Dendritic cell treated with granulocyte-macrophage colony-stimulating factor and Interleukin-4, amounts not matched to agents 40 ng/mL and 50 ng/mL, for 4 days (primary cell): ENCODE measurements around the gene CEMIP.

Experiments
- H3K27ac Mint-ChIP-seq: one replicate; pipeline ENCODE4 v1.8.0; 2022; ENCODE audit warnings: mild to moderate bottlenecking, mixed read lengths
- H3K27me3 Mint-ChIP-seq: one replicate; pipeline ENCODE4 v1.8.0; 2022; ENCODE audit warnings: mild to moderate bottlenecking, mixed read lengths
- H3K36me3 Mint-ChIP-seq: one replicate; pipeline ENCODE4 v1.8.0; 2022; ENCODE audit warnings: low read depth, mixed read lengths
- H3K4me1 Mint-ChIP-seq: one replicate; pipeline ENCODE4 v1.8.0; 2022; ENCODE audit warnings: low read depth, mixed read lengths
- H3K4me3 Mint-ChIP-seq: one replicate; pipeline ENCODE4 v1.8.0; 2022; ENCODE audit warnings: mild to moderate bottlenecking, moderate library complexity, mixed read lengths
- H3K9me3 Mint-ChIP-seq: one replicate; pipeline ENCODE4 v1.8.0; 2022; ENCODE audit warnings: mixed read lengths
- intact Hi-C: fragments of 100-400 bp; cut with micrococcal nuclease; formaldehyde crosslinking; loops from one replicate; pipeline ENCODE4 v1.15.0; 2022

The CEMIP gene

DNA sequence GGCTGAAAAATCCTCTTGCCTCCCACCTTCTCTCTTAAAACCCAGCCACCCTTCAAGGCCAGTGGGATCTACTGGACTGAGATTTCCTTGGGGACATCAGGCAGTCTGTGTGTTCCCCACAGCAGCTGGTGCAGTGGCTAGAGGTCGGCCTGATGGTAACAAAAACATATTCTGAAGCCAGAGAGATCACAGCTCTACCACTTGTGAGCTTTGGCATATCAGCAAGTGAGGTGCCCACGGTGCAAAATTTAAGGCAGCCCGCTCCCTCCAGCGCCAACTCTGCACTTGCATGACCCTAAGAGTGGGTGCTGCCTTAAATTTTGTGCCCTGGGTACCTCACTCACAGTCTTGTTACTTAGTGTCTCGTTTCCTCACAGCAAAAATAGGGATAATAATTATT, 113.2 kb downstream of the CEMIP start:
- Mint-ChIP-seq H3K4me1 (no peaks in the 10 kb centered on the region), H3K27ac (no peak overlapping the region), H3K27me3 (no peaks in the 10 kb centered on the region), H3K9me3 (peaks cover 8% of the 10 kb centered on the region), H3K36me3 (no peaks in the 10 kb centered on the region), H3K4me3 (no peak overlapping the region)
- intact Hi-C loops: no loop called here

DNA sequence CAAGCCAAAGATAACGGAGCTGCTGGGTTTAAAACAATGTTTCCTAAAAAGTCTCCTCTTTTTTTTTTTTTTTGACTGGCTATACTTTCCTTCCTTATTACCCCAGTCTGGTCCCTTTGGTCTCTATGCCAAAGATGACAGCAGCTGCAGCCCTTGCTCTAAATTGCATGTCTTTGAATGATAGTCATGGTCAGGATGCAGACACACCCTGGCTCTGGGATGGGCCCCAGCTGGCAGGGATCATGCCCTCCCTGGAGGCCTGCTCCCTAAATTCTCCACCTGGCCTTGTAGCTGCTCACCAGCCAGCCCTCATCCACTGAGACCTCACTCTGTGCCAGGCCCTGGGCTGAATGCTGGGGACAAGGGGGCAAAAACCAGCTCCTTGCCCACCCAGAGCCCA, 114.6 kb downstream of the CEMIP start:
- Mint-ChIP-seq H3K4me1 (peaks cover 4% of the 10 kb centered on the region), H3K27ac (no peak overlapping the region), H3K27me3 (no peaks in the 10 kb centered on the region), H3K9me3 (peaks cover 8% of the 10 kb centered on the region), H3K4me3 (no peak overlapping the region), H3K36me3 (no peaks in the 10 kb centered on the region)
- intact Hi-C loops: no loop called here

DNA sequence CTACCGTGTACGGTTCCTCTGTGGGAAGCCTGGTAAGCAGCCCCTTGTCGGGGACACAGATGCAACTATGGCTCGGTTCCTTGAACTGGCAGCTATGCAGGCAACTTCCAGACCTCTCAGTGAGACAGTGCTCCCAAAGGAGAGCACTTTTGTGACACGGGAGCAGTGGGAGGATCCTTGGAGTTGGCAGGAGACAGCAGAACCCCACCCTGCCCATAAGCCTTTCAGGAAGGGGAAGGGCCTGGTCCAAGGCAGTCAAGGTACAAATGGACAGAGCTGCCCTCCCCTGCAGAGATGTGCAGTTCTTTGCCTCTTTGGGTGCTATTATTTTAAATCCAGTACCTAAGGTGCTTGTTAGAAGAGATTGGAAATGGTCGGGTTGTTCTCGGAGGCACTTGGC, 115.9 kb downstream of the CEMIP start:
- H3K4me1 Mint-ChIP-seq: peaks cover 4% of the 10 kb centered on the region
- H3K36me3 Mint-ChIP-seq: no peaks in the 10 kb centered on the region
- H3K27ac Mint-ChIP-seq: no peak overlapping the region
- H3K9me3 Mint-ChIP-seq: peaks cover 8% of the 10 kb centered on the region
- H3K27me3 Mint-ChIP-seq: no peaks in the 10 kb centered on the region
- H3K4me3 Mint-ChIP-seq: no peak overlapping the region
- intact Hi-C loops: no loop called here

DNA sequence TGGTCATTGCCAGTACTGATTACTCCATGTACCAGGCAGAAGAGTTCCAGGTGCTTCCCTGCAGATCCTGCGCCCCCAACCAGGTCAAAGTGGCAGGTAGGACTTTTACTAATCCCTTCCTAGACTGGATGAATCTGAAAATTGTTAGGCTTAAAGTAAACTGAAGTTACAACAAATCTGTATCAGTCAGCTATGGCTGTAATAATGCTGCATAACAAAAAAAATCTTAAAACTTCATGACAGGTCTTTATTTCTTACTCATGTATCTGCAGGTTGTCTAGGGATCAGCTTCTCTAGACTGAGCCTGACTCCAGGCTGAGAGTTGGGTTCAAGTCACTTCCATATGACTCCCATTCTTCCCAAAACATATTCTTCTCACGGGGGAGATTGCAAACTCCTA, 116.8 kb downstream of the CEMIP start:
- Mint-ChIP-seq H3K36me3 (no peaks in the 10 kb centered on the region), H3K4me3 (no peak overlapping the region), H3K27me3 (no peaks in the 10 kb centered on the region), H3K9me3 (peaks cover 8% of the 10 kb centered on the region), H3K4me1 (peaks cover 4% of the 10 kb centered on the region), H3K27ac (no peak overlapping the region)
- intact Hi-C loops: no loop called here

DNA sequence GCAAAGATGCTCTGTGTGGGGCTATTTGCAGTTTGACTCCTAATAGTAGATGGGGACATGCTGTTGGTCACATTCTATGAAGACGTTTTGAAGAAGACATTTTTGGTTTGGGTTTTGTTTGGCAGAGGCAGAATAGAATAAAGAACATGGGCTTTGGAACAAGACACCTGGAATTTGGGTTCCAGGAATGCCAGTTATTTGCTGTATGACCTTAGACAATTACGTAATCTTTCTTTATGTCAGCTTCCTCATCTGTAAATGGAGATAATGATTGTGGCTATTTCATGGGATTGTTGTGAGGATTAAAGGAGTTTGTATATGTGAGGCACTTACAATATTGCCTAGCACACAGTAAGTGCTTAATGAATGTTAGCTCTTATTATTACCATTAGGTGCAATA, 118.9 kb downstream of the CEMIP start:
- H3K9me3 Mint-ChIP-seq: peaks cover 8% of the 10 kb centered on the region
- H3K27ac Mint-ChIP-seq: no peak overlapping the region
- H3K36me3 Mint-ChIP-seq: no peaks in the 10 kb centered on the region
- H3K27me3 Mint-ChIP-seq: no peaks in the 10 kb centered on the region
- intact Hi-C loops: no loop called here
- H3K4me1 Mint-ChIP-seq: peaks cover 4% of the 10 kb centered on the region
- no peak overlapping the region for H3K4me3 Mint-ChIP-seq

DNA sequence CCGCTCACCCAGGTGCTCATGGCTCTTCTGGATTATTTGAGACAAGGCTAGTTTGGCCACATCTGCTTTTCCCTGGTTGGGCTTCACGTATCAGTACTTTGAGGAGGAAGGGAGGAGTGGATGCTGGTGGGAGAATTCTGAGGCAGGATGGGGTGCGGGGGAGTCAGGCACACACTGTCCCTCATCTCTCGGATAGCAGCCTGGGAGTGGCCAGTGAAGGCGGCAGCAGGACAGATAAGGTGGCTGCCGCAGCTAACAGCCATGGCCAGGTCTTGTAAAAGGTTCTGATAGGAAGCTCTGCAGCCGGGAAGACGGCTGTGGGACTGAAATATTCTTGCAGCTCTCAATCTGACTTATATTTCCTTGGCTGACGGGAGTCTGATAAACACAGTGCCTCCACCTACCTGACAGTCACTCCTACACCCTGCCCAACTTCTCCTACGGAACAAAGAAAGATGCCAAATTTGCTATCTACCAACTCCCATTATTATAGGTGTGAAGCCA, 123.2 kb downstream of the CEMIP start:
- H3K9me3 Mint-ChIP-seq: no peaks in the 10 kb centered on the region
- no peak overlapping the region for H3K27ac Mint-ChIP-seq
- peaks cover 4% of the 10 kb centered on the region for H3K4me1 Mint-ChIP-seq
- no peak overlapping the region for H3K4me3 Mint-ChIP-seq
- intact Hi-C loops: no loop called here
- H3K27me3 Mint-ChIP-seq: no peaks in the 10 kb centered on the region
- no peaks in the 10 kb centered on the region for H3K36me3 Mint-ChIP-seq

DNA sequence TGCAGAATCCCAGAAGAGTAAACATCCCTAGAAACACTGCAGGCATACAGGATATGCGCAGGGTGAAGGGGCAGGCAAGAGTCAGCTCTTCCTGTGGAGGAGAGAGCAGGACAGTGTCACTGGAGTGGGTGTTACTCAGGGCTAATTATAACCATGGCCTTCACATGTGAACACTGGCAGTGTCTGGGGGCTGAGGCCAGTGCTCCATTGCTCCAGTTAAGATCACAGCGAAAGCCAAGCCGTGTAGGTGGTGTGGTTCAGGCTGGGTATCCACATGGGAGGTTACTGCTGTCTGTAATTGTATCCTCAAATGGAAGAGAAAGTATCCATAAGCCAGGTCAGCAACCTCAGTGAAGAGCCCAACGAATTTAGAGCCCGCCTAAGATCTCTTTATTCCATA, 125.8 kb downstream of the CEMIP start:
- no peaks in the 10 kb centered on the region for H3K4me1 Mint-ChIP-seq
- no peak overlapping the region for H3K4me3 Mint-ChIP-seq
- no peak overlapping the region for H3K27ac Mint-ChIP-seq
- H3K36me3 Mint-ChIP-seq: no peaks in the 10 kb centered on the region
- intact Hi-C loops: no loop called here
- no peaks in the 10 kb centered on the region for H3K27me3 Mint-ChIP-seq
- no peaks in the 10 kb centered on the region for H3K9me3 Mint-ChIP-seq

DNA sequence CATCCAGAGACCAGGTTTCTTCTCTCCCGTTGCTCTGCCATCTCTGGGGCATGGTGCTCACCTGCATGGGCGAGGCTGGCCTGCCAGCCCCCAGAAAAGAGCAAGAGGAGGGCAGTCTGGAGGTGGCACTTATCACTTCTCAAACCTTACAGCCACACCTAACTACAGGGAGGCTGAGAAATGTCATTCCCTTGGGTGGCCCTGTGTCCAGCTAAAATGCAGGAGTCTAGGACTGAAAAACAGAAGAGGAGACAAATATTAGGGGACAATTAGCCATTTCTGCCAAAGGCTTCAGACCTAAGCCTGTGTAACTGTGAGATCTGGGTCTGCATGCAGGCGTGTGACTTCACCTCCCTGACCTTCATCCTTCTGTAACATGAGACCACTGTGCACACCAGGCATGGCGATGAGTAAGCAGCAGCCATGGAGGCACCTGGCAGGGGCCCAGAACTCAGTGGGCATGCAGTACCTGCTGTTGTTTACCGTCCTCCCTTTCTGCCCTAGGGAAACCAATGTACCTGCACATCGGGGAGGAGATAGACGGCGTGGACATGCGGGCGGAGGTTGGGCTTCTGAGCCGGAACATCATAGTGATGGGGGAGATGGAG, 127.1 kb downstream of the CEMIP start:
- no peak overlapping the region for H3K4me3 Mint-ChIP-seq
- no peak overlapping the region for H3K27ac Mint-ChIP-seq
- no peaks in the 10 kb centered on the region for H3K9me3 Mint-ChIP-seq
- H3K27me3 Mint-ChIP-seq: no peaks in the 10 kb centered on the region
- no peaks in the 10 kb centered on the region for H3K4me1 Mint-ChIP-seq
- intact Hi-C loops: no loop called here
- peaks cover 5% of the 10 kb centered on the region for H3K36me3 Mint-ChIP-seq

DNA sequence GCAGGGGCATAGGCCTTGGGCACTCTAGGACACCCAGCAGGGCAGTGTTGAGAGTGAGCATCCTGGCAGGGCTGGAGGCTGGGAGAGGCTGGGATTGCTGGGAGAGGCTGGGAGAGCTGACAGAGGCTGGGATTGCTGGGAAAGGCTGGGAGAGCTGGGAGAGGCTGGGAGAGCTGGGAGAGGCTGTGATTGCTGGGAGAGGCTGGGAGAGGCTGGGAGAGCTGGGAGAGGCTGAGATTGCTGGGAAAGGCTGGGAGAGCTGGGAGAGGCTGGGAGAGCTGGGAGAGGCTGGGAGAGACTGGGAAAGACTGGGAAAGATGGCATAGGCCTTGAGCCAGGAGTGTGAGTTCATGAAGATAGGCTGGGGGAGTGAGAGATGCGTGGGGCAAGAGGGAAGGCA, 132.7 kb downstream of the CEMIP start:
- no peak overlapping the region for H3K27ac Mint-ChIP-seq
- no peaks in the 10 kb centered on the region for H3K9me3 Mint-ChIP-seq
- H3K27me3 Mint-ChIP-seq: no peaks in the 10 kb centered on the region
- H3K4me3 Mint-ChIP-seq: no peak overlapping the region
- intact Hi-C loops: no loop called here
- no peaks in the 10 kb centered on the region for H3K4me1 Mint-ChIP-seq
- peaks cover 5% of the 10 kb centered on the region for H3K36me3 Mint-ChIP-seq

DNA sequence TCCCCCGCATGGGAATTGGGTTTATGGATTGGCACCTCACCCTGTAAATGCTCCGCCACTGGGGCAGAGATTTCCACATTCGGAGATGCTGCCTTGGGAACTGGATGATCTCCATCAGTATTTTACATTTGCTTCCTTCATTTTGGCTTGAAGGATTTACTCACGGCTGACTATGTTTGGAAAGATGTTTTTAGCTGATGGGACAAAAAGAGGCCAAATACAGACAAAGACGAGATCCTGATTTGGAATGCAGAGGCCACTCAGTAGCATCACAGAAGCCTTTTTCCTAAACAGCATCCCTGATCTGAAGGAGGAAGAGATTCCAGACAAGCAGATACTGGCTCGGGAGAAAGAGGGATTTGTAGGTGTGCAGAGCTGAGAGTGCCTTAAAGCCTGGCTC, 133.5 kb downstream of the CEMIP start:
- H3K36me3 Mint-ChIP-seq: peaks cover 5% of the 10 kb centered on the region
- H3K27me3 Mint-ChIP-seq: no peaks in the 10 kb centered on the region
- intact Hi-C loops: no loop called here
- H3K27ac Mint-ChIP-seq: no peak overlapping the region
- H3K4me1 Mint-ChIP-seq: no peaks in the 10 kb centered on the region
- no peaks in the 10 kb centered on the region for H3K9me3 Mint-ChIP-seq
- H3K4me3 Mint-ChIP-seq: no peak overlapping the region

DNA sequence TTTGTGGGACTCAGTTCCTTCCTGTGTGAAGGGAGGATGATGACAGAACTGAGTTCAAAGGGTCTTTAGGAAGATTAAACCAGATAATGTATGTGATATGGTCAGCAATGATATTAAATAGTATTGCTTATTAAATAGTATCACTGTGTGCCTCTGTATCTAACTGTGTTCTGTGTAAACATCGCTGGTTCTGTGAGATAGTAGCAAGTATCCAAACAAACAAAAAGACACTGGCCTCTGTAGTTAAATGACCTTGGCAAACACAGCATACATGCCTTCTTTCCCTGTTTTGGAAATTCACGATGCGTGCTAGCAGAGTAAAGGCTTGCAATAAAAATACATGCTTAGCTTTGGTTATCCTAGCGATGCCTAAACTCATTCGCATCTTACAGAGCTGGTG, 134.4 kb downstream of the CEMIP start:
- Mint-ChIP-seq H3K27me3 (no peaks in the 10 kb centered on the region), H3K27ac (no peak overlapping the region), H3K4me3 (no peak overlapping the region), H3K9me3 (no peaks in the 10 kb centered on the region), H3K4me1 (no peaks in the 10 kb centered on the region), H3K36me3 (peaks cover 5% of the 10 kb centered on the region)
- intact Hi-C loops: no loop called here

DNA sequence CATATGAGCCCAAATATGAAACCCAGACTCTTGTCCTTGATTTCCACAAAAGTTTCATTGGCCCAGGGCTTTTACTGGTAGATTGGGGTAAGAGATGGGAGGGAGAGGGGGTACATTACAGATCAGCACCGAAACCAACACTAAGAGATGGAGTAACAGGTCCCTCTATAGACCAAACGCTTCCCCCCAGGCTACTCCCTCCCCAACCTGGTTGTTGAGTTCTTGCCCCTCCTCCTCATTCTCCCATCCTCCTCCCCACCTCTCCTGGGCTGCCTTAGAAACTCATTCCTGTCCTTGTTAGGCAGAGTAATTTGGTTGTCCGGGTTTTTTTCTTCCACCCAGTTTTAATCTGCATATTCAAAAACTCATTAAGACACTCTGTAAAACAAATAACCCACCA, 136.3 kb downstream of the CEMIP start:
- Mint-ChIP-seq H3K9me3 (no peaks in the 10 kb centered on the region), H3K27ac (no peak overlapping the region), H3K36me3 (peaks cover 4% of the 10 kb centered on the region), H3K27me3 (no peaks in the 10 kb centered on the region), H3K4me1 (no peaks in the 10 kb centered on the region), H3K4me3 (no peak overlapping the region)
- intact Hi-C loops: no loop called here

DNA sequence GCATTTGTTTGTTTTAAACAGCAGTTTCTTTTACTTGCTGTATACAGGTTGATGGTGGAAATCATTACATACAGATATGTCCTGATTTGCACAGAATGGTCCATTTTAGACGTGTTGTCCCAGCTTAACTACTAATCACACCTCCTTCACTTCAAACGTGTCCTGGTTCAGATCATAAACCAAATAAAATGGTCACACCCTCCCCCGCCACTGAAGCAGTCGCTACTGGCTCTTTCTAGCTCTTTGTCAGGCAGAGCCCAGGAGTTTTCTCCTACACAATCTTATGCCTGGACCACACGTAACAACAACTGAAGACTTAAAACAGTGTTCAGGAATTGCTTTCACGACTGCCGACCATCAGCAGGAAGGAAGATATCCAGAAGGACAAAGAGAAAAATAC, 136.9 kb downstream of the CEMIP start:
- no peaks in the 10 kb centered on the region for H3K9me3 Mint-ChIP-seq
- intact Hi-C loops: no loop called here
- H3K4me3 Mint-ChIP-seq: no peak overlapping the region
- no peaks in the 10 kb centered on the region for H3K4me1 Mint-ChIP-seq
- H3K36me3 Mint-ChIP-seq: no peaks in the 10 kb centered on the region
- no peak overlapping the region for H3K27ac Mint-ChIP-seq
- H3K27me3 Mint-ChIP-seq: no peaks in the 10 kb centered on the region

DNA sequence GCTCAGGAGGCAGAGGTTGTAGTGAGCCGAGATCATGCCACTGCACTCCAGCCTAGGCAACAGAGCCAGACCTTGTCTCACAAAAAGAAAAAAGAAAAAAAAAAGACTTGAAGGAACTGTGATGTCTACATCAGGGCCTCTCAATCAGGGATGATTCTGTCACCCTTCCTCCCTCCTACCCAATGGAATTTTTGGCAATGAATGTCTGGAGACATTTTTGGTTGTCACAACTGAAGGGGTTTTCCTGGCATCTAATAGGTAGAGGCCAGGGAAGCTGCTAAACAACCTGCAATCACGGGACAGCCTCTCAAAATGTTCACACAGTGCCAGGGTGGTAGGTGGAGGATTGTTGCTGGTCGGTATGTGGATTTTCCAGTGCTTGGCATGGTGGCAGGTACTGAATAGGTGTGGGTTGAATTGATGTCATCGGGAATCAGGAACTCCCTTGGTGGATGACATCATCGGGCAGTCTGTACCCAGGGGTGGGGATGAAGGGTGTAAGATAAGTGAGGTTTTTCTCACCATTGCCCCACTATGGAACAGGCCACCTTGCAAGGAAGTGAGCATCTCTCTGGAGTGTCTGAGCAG, 139.1 kb downstream of the CEMIP start:
- Mint-ChIP-seq H3K27ac (no peak overlapping the region), H3K27me3 (no peaks in the 10 kb centered on the region), H3K36me3 (no peaks in the 10 kb centered on the region), H3K4me1 (no peaks in the 10 kb centered on the region), H3K4me3 (no peak overlapping the region), H3K9me3 (no peaks in the 10 kb centered on the region)
- intact Hi-C loops: no loop called here

DNA sequence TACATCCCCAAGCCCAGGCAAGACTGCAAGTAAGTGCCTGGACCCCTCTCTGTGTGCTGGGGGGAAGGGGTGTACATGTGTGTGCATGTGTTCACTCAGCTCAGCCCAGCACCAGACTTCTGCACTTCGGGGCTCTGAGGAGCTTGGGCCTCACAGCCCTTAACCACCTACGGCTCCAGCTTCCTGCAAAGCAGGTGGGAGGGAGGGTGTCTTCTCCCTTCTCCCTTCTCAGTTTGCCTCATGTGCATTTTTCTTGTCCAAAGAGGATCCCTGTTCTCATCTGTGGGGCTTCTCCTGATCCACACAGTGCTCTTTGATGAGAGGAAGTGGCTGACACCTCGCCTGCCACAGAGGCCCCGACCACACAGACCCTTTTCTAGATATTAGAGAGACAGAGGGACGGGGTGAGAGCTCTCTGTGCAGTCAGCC, 141.1 kb downstream of the CEMIP start:
- Mint-ChIP-seq H3K4me3 (no peak overlapping the region), H3K4me1 (no peaks in the 10 kb centered on the region), H3K36me3 (no peaks in the 10 kb centered on the region), H3K9me3 (no peaks in the 10 kb centered on the region), H3K27me3 (no peaks in the 10 kb centered on the region), H3K27ac (no peak overlapping the region)
- intact Hi-C loops: no loop called here
